Retinal pigment epithelial cell (primary cell): ENCODE measurements around the gene KRTAP10-10.
"Not testable (repeated sequence)": the region's sequence is repeated elsewhere in the genome, so short reads cannot be mapped to it uniquely, and the experiment has no call there.

Experiments
- DNase-seq: peaks from one replicate; pipeline ENCODE4 v3.0.0-alpha.2; 2010; ENCODE audit warnings: low read depth
- H3K4me3 ChIP-seq: 2 replicates; pipeline ENCODE4 v1.5.1; 2011; ENCODE audit warnings: mild to moderate bottlenecking, low read length, control low read depth, moderate library complexity
- CTCF ChIP-seq: conservative IDR thresholded peaks from 2 replicates; pipeline ENCODE4 v1.5.1; 2011; ENCODE audit warnings: low read depth, low read length, control low read depth, inconsistent platforms

KRTAP10-10 gene

GRCh38 chr21:44644878-44645277 lies 7.7 kb downstream of the KRTAP10-10 start:
- TF ChIP-seq CTCF, result no peak
- H3K4me3 ChIP-seq, result no peak overlapping the region
- no peak for DNase-seq

- not testable (repeated sequence) for DNase-seq, H3K4me3 ChIP-seq
These were observed 9.4 kb downstream of the KRTAP10-10 start, which contains the start of gene KRTAP10-11 for GRCh38 chr21:44646366-44647221. Gene KRTAP10-11 (plus strand): TSS chr21:44646414. CDS start chr21:44646459, 45 bp downstream.

GRCh38 chr21:44647222-44647552 lies 10.0 kb downstream of the KRTAP10-10 start:
- H3K4me3 ChIP-seq, result no peak overlapping the region
- no peak for TF ChIP-seq CTCF
- no peak for DNase-seq

GRCh38 chr21:44648557-44649311 lies 11.6 kb downstream of the KRTAP10-10 start:
- DNase-seq, result no peak
- no peak overlapping the region for H3K4me3 ChIP-seq

GRCh38 chr21:44649521-44650100 lies 12.5 kb downstream of the KRTAP10-10 start:
- no peak overlapping the region for H3K4me3 ChIP-seq
- DNase-seq, result no peak
- TF ChIP-seq CTCF, result no peak

More at GRCh38 chr21:44648557-44649311, 11.6 kb downstream of the KRTAP10-10 start:
- no peak for TF ChIP-seq CTCF

- no peak for TF ChIP-seq CTCF
- DNase-seq, result no peak
- no peak overlapping the region for H3K4me3 ChIP-seq
These were observed 13.3 kb downstream of the KRTAP10-10 start for GRCh38 chr21:44650265-44650972.

GRCh38 chr21:44650973-44651675 lies 14.0 kb downstream of the KRTAP10-10 start:
- no peak overlapping the region for H3K4me3 ChIP-seq
- no peak for TF ChIP-seq CTCF
- no peak for DNase-seq
